ENCODE measurements around the gene MRPL20.
"Not testable (repeated sequence)": the region's sequence is repeated elsewhere in the genome, so short reads cannot be mapped to it uniquely, and the experiment has no call there.

The MRPL20 gene

GRCh38 chr1:1430992-1431844 lies 24.1 kb upstream of the MRPL20 start:
- DNase-seq (ENCODE audit: extremely low spot score): no peak
- no peak for TF ChIP-seq SUZ12 (IDR thresholded peaks at IDR 0.05)
- TF ChIP-seq ELF4 (IDR thresholded peaks at IDR 0.05): no peak
- no peak for TF ChIP-seq ARNT (IDR thresholded peaks at IDR 0.05)
- TF ChIP-seq SP1 (IDR thresholded peaks at IDR 0.05): no peak
- TF ChIP-seq PKNOX1 (IDR thresholded peaks at IDR 0.05): no peak
- TF ChIP-seq NFRKB (IDR thresholded peaks at IDR 0.05): no peak
- TF ChIP-seq ZNF384 (IDR thresholded peaks at IDR 0.05): no peak
- TF ChIP-seq FOXA1 (IDR thresholded peaks at IDR 0.05): no peak
- TF ChIP-seq BHLHE40 (IDR thresholded peaks at IDR 0.05; ENCODE audit: borderline replicate concordance): no peak
- no peak for TF ChIP-seq LEF1 (IDR thresholded peaks at IDR 0.05; ENCODE audit: borderline replicate concordance)
- POLR2A ChIA-PET: no interaction called here
- CTCF ChIA-PET: interaction anchor here (3.0 kb wide), 1 partner anchor 10 kb away, joined by 13 read pairs; no protein-coding TSS in a partner anchor

- peak; percentile 32 for DNase-seq (ENCODE audit: extremely low spot score)
- ChIA-PET CTCF (interaction anchor here (3.0 kb wide), 1 partner anchor 11 kb away, joined by 13 read pairs; no protein-coding TSS in a partner anchor), POLR2A (interaction anchor here (1.5 kb wide), 1 partner anchor 23 kb away, joined by 7 read pairs; no protein-coding TSS in a partner anchor)
- TF ChIP-seq CTBP1 (IDR thresholded peaks at IDR 0.05; ENCODE audit: borderline replicate concordance) (no peak), TARDBP (IDR thresholded peaks at IDR 0.05) (no peak), NFRKB (IDR thresholded peaks at IDR 0.05) (no peak), FOXM1 (IDR thresholded peaks at IDR 0.05; ENCODE audit: borderline replicate concordance) (no peak), LEF1 (IDR thresholded peaks at IDR 0.05; ENCODE audit: borderline replicate concordance) (no peak), FOXA1 (IDR thresholded peaks at IDR 0.05) (no peak), L3MBTL2 (conservative IDR thresholded peaks at IDR 0.05) (no peak), ZNF384 (IDR thresholded peaks at IDR 0.05) (no peak), ELF4 (IDR thresholded peaks at IDR 0.05) (no peak), HDGF (IDR thresholded peaks at IDR 0.05; ENCODE audit: borderline replicate concordance) (no peak), BHLHE40 (IDR thresholded peaks at IDR 0.05; ENCODE audit: borderline replicate concordance) (no peak), SP1 (IDR thresholded peaks at IDR 0.05) (no peak), PKNOX1 (IDR thresholded peaks at IDR 0.05) (no peak)
Observed at GRCh38 chr1:1430114-1430982, 23.3 kb upstream of the MRPL20 start.

- no peak for TF ChIP-seq PKNOX1 (IDR thresholded peaks at IDR 0.05)
- TF ChIP-seq FOXK2 (IDR thresholded peaks at IDR 0.05): no peak
- no peak for TF ChIP-seq ZNF384 (IDR thresholded peaks at IDR 0.05)
- no peak for TF ChIP-seq TARDBP (IDR thresholded peaks at IDR 0.05)
- TF ChIP-seq HDGF (IDR thresholded peaks at IDR 0.05; ENCODE audit: borderline replicate concordance): no peak
- no peak for TF ChIP-seq FOXA1 (IDR thresholded peaks at IDR 0.05)
- no peak for TF ChIP-seq NFRKB (IDR thresholded peaks at IDR 0.05)
- TF ChIP-seq SUZ12 (IDR thresholded peaks at IDR 0.05): no peak
- POLR2A ChIA-PET: interaction anchor here (1.5 kb wide), 1 partner anchor 22 kb away, joined by 7 read pairs; no protein-coding TSS in a partner anchor
- CTCF ChIA-PET: interaction anchor here (0.7 kb wide), 1 partner anchor 12 kb away, joined by 3 read pairs; no protein-coding TSS in a partner anchor
- DNase-seq (ENCODE audit: extremely low spot score): peak; percentile 10
Observed at GRCh38 chr1:1429671-1430073, 22.6 kb upstream of the MRPL20 start.

- DNase-seq (ENCODE audit: extremely low spot score): not testable (repeated sequence)
- CTCF ChIA-PET: interaction anchor here (0.6 kb wide), 1 partner anchor 766 kb away, joined by 3 read pairs; the partner anchor contains the start of gene FAAP20
- POLR2A ChIA-PET: interaction anchor here (1.5 kb wide), 1 partner anchor 21 kb away, joined by 7 read pairs; no protein-coding TSS in a partner anchor
Observed at GRCh38 chr1:1428967-1429366, 21.9 kb upstream of the MRPL20 start.

- peak; percentile 5 for DNase-seq (ENCODE audit: extremely low spot score)
- ChIA-PET POLR2A (no interaction called here), CTCF (no interaction called here)
- no peak for TF ChIP-seq CTBP1 (IDR thresholded peaks at IDR 0.05; ENCODE audit: borderline replicate concordance)
- no peak for TF ChIP-seq FOXA1 (IDR thresholded peaks at IDR 0.05)
- no peak for TF ChIP-seq ARNT (IDR thresholded peaks at IDR 0.05)
Observed at GRCh38 chr1:1428174-1428573, 21.1 kb upstream of the MRPL20 start.

GRCh38 chr1:1427820-1428148 lies 20.7 kb upstream of the MRPL20 start:
- no peak for DNase-seq (ENCODE audit: extremely low spot score)
- no peak for TF ChIP-seq SP1 (IDR thresholded peaks at IDR 0.05)
- no peak for TF ChIP-seq LEF1 (IDR thresholded peaks at IDR 0.05; ENCODE audit: borderline replicate concordance)
- TF ChIP-seq BHLHE40 (IDR thresholded peaks at IDR 0.05; ENCODE audit: borderline replicate concordance): no peak
- TF ChIP-seq FOXM1 (IDR thresholded peaks at IDR 0.05; ENCODE audit: borderline replicate concordance): no peak
- no peak for TF ChIP-seq NFRKB (IDR thresholded peaks at IDR 0.05)
- no peak for TF ChIP-seq CTBP1 (IDR thresholded peaks at IDR 0.05; ENCODE audit: borderline replicate concordance)
- TF ChIP-seq PKNOX1 (IDR thresholded peaks at IDR 0.05): no peak
- ChIA-PET CTCF (no interaction called here), POLR2A (no interaction called here)
